Body of pancreas (tissue), 4 donors: ENCODE measurements around the gene ZNF410.

ENCODE experiments used
- CTCF ChIP-seq, 7 experiments: fragments of 450-650 bp in 4 of 7; fragments of 200-600 bp in 3 of 7; sonication (generic) in 3 of 7; IDR thresholded peaks; one replicate each; pipeline ENCODE4 v1.5.1; 2016 to 2019; ENCODE audit warnings: antibody characterized with exemption in 7 of 7
- POLR2A ChIP-seq, 3 donors: fragments of 450-650 bp; IDR thresholded peaks; one replicate each; pipeline ENCODE4 v1.6.1; 2016; ENCODE audit warnings: antibody characterized with exemption in 3 of 3, mild to moderate bottlenecking in 2 of 3

- TF ChIP-seq CTCF (IDR thresholded peaks at IDR 0.05), result no peak
- TF ChIP-seq POLR2A (IDR thresholded peaks at IDR 0.05), result no peak
Measured at GRCh38 chr14:73944432-73945158, 57.9 kb downstream of the ZNF410 start.
